ENCODE results near the gene PRPF40A.

DNA sequence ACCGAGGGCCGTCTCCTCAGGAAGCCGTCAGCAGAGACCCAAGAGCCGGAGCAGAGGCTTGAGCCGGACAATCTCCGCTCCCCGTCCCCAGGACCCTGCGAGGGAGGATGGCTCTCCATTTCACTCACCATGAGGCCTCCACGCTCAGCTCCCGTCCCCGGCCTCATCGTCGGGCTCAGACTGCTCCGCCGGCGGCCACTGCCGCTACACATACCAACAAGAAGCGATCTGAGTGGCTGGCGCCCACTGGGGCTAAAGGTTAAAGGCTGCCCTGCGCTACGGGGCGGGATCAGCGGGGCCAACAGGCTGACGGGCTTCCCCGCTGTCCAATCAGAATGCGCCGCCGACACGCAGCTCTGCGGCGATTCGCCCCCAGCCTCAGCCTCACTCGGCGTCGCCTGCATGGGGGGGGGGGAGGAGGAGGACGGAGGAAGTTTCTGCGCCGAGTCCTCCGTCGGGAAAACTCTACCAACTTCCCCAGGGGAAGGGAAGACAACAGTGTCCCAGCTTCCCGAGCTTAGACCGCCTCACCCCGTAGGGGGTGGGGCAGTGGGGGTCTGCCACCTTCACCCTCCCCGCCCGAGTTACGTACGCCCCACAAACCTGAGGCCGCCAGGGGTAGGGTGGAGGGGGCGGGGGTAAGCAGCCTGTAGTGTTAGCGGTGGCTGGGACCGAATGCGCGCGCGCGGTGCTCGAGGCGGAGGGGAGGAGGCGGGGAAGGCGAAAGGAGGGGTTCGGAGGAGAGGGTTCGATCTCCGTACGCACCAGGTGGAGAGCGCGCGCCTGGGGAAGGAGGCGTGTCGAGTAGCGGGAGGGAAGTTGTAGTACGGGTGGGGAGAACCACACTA lies at the start of gene PRPF40A:
- TF ChIP-seq ZNF585B (tag by site-specific recombination; IDR thresholded peaks at IDR 0.05) (no peak), MYNN (tag by site-specific recombination; IDR thresholded peaks at IDR 0.05; ENCODE audit: borderline replicate concordance) (no peak), SCRT2 (tag by site-specific recombination; IDR thresholded peaks at IDR 0.05) (no peak; the same call in 1 of the 2 replicates), ZNF112 (tag by site-specific recombination; IDR thresholded peaks at IDR 0.05) (no peak), ZFP37 (tag by site-specific recombination; IDR thresholded peaks at IDR 0.05) (no peak), ZNF311 (tag by site-specific recombination; IDR thresholded peaks at IDR 0.05; ENCODE audit: borderline replicate concordance) (no peak), ZNF548 (tag by site-specific recombination; IDR thresholded peaks at IDR 0.05) (no peak), KLF9 (tag by site-specific recombination; IDR thresholded peaks at IDR 0.05; ENCODE audit: low read depth) (no peak; the same call in none of the 2 replicates), GLI2 (tag by site-specific recombination; IDR thresholded peaks at IDR 0.05; ENCODE audit: borderline replicate concordance, low read depth) (no peak)
- TF ChIP-seq, protein P1, sequence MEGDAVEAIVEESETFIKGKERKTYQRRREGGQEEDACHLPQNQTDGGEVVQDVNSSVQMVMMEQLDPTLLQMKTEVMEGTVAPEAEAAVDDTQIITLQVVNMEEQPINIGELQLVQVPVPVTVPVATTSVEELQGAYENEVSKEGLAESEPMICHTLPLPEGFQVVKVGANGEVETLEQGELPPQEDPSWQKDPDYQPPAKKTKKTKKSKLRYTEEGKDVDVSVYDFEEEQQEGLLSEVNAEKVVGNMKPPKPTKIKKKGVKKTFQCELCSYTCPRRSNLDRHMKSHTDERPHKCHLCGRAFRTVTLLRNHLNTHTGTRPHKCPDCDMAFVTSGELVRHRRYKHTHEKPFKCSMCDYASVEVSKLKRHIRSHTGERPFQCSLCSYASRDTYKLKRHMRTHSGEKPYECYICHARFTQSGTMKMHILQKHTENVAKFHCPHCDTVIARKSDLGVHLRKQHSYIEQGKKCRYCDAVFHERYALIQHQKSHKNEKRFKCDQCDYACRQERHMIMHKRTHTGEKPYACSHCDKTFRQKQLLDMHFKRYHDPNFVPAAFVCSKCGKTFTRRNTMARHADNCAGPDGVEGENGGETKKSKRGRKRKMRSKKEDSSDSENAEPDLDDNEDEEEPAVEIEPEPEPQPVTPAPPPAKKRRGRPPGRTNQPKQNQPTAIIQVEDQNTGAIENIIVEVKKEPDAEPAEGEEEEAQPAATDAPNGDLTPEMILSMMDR (tag by site-specific recombination; IDR thresholded peaks at IDR 0.05): no peak; the same call in 1 of the 2 replicates
- TF ChIP-seq, protein P2, sequence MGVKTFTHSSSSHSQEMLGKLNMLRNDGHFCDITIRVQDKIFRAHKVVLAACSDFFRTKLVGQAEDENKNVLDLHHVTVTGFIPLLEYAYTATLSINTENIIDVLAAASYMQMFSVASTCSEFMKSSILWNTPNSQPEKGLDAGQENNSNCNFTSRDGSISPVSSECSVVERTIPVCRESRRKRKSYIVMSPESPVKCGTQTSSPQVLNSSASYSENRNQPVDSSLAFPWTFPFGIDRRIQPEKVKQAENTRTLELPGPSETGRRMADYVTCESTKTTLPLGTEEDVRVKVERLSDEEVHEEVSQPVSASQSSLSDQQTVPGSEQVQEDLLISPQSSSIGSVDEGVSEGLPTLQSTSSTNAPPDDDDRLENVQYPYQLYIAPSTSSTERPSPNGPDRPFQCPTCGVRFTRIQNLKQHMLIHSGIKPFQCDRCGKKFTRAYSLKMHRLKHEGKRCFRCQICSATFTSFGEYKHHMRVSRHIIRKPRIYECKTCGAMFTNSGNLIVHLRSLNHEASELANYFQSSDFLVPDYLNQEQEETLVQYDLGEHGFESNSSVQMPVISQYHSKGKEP (tag by site-specific recombination; IDR thresholded peaks at IDR 0.05): no peak
- TF ChIP-seq, protein P3, sequence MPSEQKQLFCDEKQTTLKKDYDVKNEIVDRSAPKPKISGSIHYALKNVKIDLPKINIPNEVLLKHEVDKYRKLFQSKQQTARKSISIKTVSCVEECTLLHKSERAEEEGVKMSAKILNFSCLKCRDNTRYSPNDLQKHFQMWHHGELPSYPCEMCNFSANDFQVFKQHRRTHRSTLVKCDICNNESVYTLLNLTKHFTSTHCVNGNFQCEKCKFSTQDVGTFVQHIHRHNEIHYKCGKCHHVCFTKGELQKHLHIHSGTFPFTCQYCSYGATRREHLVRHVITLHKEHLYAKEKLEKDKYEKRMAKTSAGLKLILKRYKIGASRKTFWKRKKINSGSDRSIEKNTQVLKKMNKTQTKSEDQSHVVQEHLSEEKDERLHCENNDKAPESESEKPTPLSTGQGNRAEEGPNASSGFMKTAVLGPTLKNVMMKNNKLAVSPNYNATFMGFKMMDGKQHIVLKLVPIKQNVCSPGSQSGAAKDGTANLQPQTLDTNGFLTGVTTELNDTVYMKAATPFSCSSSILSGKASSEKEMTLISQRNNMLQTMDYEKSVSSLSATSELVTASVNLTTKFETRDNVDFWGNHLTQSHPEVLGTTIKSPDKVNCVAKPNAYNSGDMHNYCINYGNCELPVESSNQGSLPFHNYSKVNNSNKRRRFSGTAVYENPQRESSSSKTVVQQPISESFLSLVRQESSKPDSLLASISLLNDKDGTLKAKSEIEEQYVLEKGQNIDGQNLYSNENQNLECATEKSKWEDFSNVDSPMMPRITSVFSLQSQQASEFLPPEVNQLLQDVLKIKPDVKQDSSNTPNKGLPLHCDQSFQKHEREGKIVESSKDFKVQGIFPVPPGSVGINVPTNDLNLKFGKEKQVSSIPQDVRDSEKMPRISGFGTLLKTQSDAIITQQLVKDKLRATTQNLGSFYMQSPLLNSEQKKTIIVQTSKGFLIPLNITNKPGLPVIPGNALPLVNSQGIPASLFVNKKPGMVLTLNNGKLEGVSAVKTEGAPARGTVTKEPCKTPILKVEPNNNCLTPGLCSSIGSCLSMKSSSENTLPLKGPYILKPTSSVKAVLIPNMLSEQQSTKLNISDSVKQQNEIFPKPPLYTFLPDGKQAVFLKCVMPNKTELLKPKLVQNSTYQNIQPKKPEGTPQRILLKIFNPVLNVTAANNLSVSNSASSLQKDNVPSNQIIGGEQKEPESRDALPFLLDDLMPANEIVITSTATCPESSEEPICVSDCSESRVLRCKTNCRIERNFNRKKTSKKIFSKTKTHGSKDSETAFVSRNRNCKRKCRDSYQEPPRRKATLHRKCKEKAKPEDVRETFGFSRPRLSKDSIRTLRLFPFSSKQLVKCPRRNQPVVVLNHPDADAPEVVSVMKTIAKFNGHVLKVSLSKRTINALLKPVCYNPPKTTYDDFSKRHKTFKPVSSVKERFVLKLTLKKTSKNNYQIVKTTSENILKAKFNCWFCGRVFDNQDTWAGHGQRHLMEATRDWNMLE (tag by site-specific recombination; conservative IDR thresholded peaks at IDR 0.05; ENCODE audit: low read depth): no peak
